Measurements from ENCODE around the gene TAAR2.

Gene TAAR2

GRCh38 chr6:132666118-132666517 lies 42.0 kb upstream of the TAAR2 start:
- DNase-seq = no peak
- 93% methylated on average over 4 of the region's 4 CpGs for WGBS

GRCh38 chr6:132664309-132665034 lies 40.4 kb upstream of the TAAR2 start:
- WGBS = 88% methylated on average over 1 of the region's 1 CpG
- no peak overlapping the region for H2BK12ac ChIP-seq (ENCODE audit: low read length in 2 of 2)

More at GRCh38 chr6:132666118-132666517, 42.0 kb upstream of the TAAR2 start:
- no peak overlapping the region for H4K91ac ChIP-seq (ENCODE audit: low read length)
- no peak overlapping the region for H3K27ac ChIP-seq (ENCODE audit: low read length, poor library complexity, severe bottlenecking)
- H3K23ac ChIP-seq (ENCODE audit: low read length in 2 of 2) = no peak overlapping the region
- H2BK15ac ChIP-seq (ENCODE audit: low read depth, poor library complexity, severe bottlenecking) = no peak overlapping the region
- H3K79me1 ChIP-seq (replicated peaks; ENCODE audit: low read length, poor library complexity, severe bottlenecking) = no peaks in the 10 kb centered on the region
- no peak overlapping the region for H3K9ac ChIP-seq (ENCODE audit: low read length)
- no peak overlapping the region for H3K4me3 ChIP-seq (ENCODE audit: insufficient read depth in 1 of 2, low read depth in 1 of 2, low read length in 2 of 2)
- no peak overlapping the region for H4K8ac ChIP-seq (ENCODE audit: low read length)
- H2AFZ ChIP-seq (ENCODE audit: low read depth, low read length) = no peak overlapping the region
- no peak overlapping the region for H2AK5ac ChIP-seq (ENCODE audit: low read length, severe bottlenecking)
- no peak overlapping the region for H3K18ac ChIP-seq (ENCODE audit: low read depth in 1 of 2, low read length in 2 of 2)
- no peak overlapping the region for H3K4me2 ChIP-seq (ENCODE audit: low read length, poor library complexity, severe bottlenecking)
- H3K36me3 ChIP-seq (ENCODE audit: control insufficient read depth in 1 of 2, insufficient read depth in 2 of 2, low read depth in 1 of 2, low read length in 2 of 2) = no peaks in the 10 kb centered on the region
- H3K27me3 ChIP-seq (ENCODE audit: control insufficient read depth in 1 of 2, insufficient read depth in 1 of 2, low read length in 2 of 2) = no peaks in the 10 kb centered on the region
- peaks cover 7% of the 10 kb centered on the region for H3K9me3 ChIP-seq (ENCODE audit: control insufficient read depth, low read length)
- H2BK12ac ChIP-seq (ENCODE audit: low read length in 2 of 2) = no peak overlapping the region
- no peak overlapping the region for H3K14ac ChIP-seq (ENCODE audit: low read length in 2 of 2)
- no peak overlapping the region for H2BK5ac ChIP-seq (ENCODE audit: low read depth, low read length, poor library complexity, severe bottlenecking)
- H3K4me1 ChIP-seq (ENCODE audit: control insufficient read depth, insufficient read depth, low read depth, low read length) = no peaks in the 10 kb centered on the region
- H2BK120ac ChIP-seq (ENCODE audit: low read depth, low read length) = no peak overlapping the region
- H3K4ac ChIP-seq (ENCODE audit: low read depth in 1 of 2, low read length in 2 of 2) = no peak overlapping the region

GRCh38 chr6:132663661-132664060 lies 39.6 kb upstream of the TAAR2 start:
- Histone ChIP-seq H4K8ac (ENCODE audit: low read length) (no peak overlapping the region), H2BK5ac (ENCODE audit: low read depth, low read length, poor library complexity, severe bottlenecking) (no peak overlapping the region), H3K27me3 (ENCODE audit: control insufficient read depth in 1 of 2, insufficient read depth in 1 of 2, low read length in 2 of 2) (no peaks in the 10 kb centered on the region), H3K79me1 (replicated peaks; ENCODE audit: low read length, poor library complexity, severe bottlenecking) (no peaks in the 10 kb centered on the region), H3K23ac (ENCODE audit: low read length in 2 of 2) (no peak overlapping the region), H3K4me1 (ENCODE audit: control insufficient read depth, insufficient read depth, low read depth, low read length) (no peaks in the 10 kb centered on the region), H3K9me3 (ENCODE audit: control insufficient read depth, low read length) (peaks cover 7% of the 10 kb centered on the region), H3K18ac (ENCODE audit: low read depth in 1 of 2, low read length in 2 of 2) (no peak overlapping the region), H3K36me3 (ENCODE audit: control insufficient read depth in 1 of 2, insufficient read depth in 2 of 2, low read depth in 1 of 2, low read length in 2 of 2) (no peaks in the 10 kb centered on the region), H3K27ac (ENCODE audit: low read length, poor library complexity, severe bottlenecking) (no peak overlapping the region), H3K4me3 (ENCODE audit: insufficient read depth in 1 of 2, low read depth in 1 of 2, low read length in 2 of 2) (no peak overlapping the region), H2AK5ac (ENCODE audit: low read length, severe bottlenecking) (no peak overlapping the region), H3K9ac (ENCODE audit: low read length) (no peak overlapping the region), H3K14ac (ENCODE audit: low read length in 2 of 2) (no peak overlapping the region), H2AFZ (ENCODE audit: low read depth, low read length) (no peak overlapping the region), H2BK12ac (ENCODE audit: low read length in 2 of 2) (no peak overlapping the region), H3K4ac (ENCODE audit: low read depth in 1 of 2, low read length in 2 of 2) (no peak overlapping the region), H2BK15ac (ENCODE audit: low read depth, poor library complexity, severe bottlenecking) (no peak overlapping the region), H4K91ac (ENCODE audit: low read length) (no peak overlapping the region), H3K4me2 (ENCODE audit: low read length, poor library complexity, severe bottlenecking) (no peak overlapping the region), H2BK120ac (ENCODE audit: low read depth, low read length) (no peak overlapping the region)
- WGBS = no CpG with 5 or more reads among the region's 1 CpG
- DNase-seq = peak; percentile 18

More at GRCh38 chr6:132664309-132665034, 40.4 kb upstream of the TAAR2 start:
- Histone ChIP-seq H3K18ac (ENCODE audit: low read depth in 1 of 2, low read length in 2 of 2) (no peak overlapping the region), H3K27ac (ENCODE audit: low read length, poor library complexity, severe bottlenecking) (no peak overlapping the region), H3K9ac (ENCODE audit: low read length) (no peak overlapping the region), H3K23ac (ENCODE audit: low read length in 2 of 2) (no peak overlapping the region), H3K79me1 (replicated peaks; ENCODE audit: low read length, poor library complexity, severe bottlenecking) (no peaks in the 10 kb centered on the region), H2BK120ac (ENCODE audit: low read depth, low read length) (no peak overlapping the region), H3K27me3 (ENCODE audit: control insufficient read depth in 1 of 2, insufficient read depth in 1 of 2, low read length in 2 of 2) (no peaks in the 10 kb centered on the region), H3K4ac (ENCODE audit: low read depth in 1 of 2, low read length in 2 of 2) (no peak overlapping the region), H3K14ac (ENCODE audit: low read length in 2 of 2) (no peak overlapping the region), H2BK5ac (ENCODE audit: low read depth, low read length, poor library complexity, severe bottlenecking) (no peak overlapping the region), H2AFZ (ENCODE audit: low read depth, low read length) (no peak overlapping the region), H2BK15ac (ENCODE audit: low read depth, poor library complexity, severe bottlenecking) (no peak overlapping the region), H3K4me1 (ENCODE audit: control insufficient read depth, insufficient read depth, low read depth, low read length) (no peaks in the 10 kb centered on the region), H3K4me3 (ENCODE audit: insufficient read depth in 1 of 2, low read depth in 1 of 2, low read length in 2 of 2) (no peak overlapping the region), H3K4me2 (ENCODE audit: low read length, poor library complexity, severe bottlenecking) (no peak overlapping the region), H4K8ac (ENCODE audit: low read length) (no peak overlapping the region), H3K36me3 (ENCODE audit: control insufficient read depth in 1 of 2, insufficient read depth in 2 of 2, low read depth in 1 of 2, low read length in 2 of 2) (no peaks in the 10 kb centered on the region), H4K91ac (ENCODE audit: low read length) (no peak overlapping the region), H3K9me3 (ENCODE audit: control insufficient read depth, low read length) (peaks cover 7% of the 10 kb centered on the region), H2AK5ac (ENCODE audit: low read length, severe bottlenecking) (no peak overlapping the region)
- no peak for DNase-seq

GRCh38 chr6:132661906-132662305 lies 37.8 kb upstream of the TAAR2 start:
- no peak overlapping the region for H2AFZ ChIP-seq (ENCODE audit: low read depth, low read length)
- H2AK5ac ChIP-seq (ENCODE audit: low read length, severe bottlenecking) = no peak overlapping the region
- H3K4me2 ChIP-seq (ENCODE audit: low read length, poor library complexity, severe bottlenecking) = no peak overlapping the region
- H3K4me3 ChIP-seq (ENCODE audit: insufficient read depth in 1 of 2, low read depth in 1 of 2, low read length in 2 of 2) = no peak overlapping the region
- H3K79me1 ChIP-seq (replicated peaks; ENCODE audit: low read length, poor library complexity, severe bottlenecking) = no peaks in the 10 kb centered on the region
- H3K27me3 ChIP-seq (ENCODE audit: control insufficient read depth in 1 of 2, insufficient read depth in 1 of 2, low read length in 2 of 2) = no peaks in the 10 kb centered on the region
- no peak for DNase-seq
- no peak overlapping the region for H4K91ac ChIP-seq (ENCODE audit: low read length)
- no peaks in the 10 kb centered on the region for H3K4me1 ChIP-seq (ENCODE audit: control insufficient read depth, insufficient read depth, low read depth, low read length)
- H3K23ac ChIP-seq (ENCODE audit: low read length in 2 of 2) = no peak overlapping the region
- WGBS = 100% methylated on average over 1 of the region's 4 CpGs
- no peak overlapping the region for H2BK12ac ChIP-seq (ENCODE audit: low read length in 2 of 2)
- H2BK15ac ChIP-seq (ENCODE audit: low read depth, poor library complexity, severe bottlenecking) = no peak overlapping the region
- no peak overlapping the region for H2BK5ac ChIP-seq (ENCODE audit: low read depth, low read length, poor library complexity, severe bottlenecking)
- H4K8ac ChIP-seq (ENCODE audit: low read length) = no peak overlapping the region
- H2BK120ac ChIP-seq (ENCODE audit: low read depth, low read length) = no peak overlapping the region
- H3K36me3 ChIP-seq (ENCODE audit: control insufficient read depth in 1 of 2, insufficient read depth in 2 of 2, low read depth in 1 of 2, low read length in 2 of 2) = no peaks in the 10 kb centered on the region
- no peak overlapping the region for H3K14ac ChIP-seq (ENCODE audit: low read length in 2 of 2)
- peaks cover 7% of the 10 kb centered on the region for H3K9me3 ChIP-seq (ENCODE audit: control insufficient read depth, low read length)
- no peak overlapping the region for H3K4ac ChIP-seq (ENCODE audit: low read depth in 1 of 2, low read length in 2 of 2)
- H3K27ac ChIP-seq (ENCODE audit: low read length, poor library complexity, severe bottlenecking) = no peak overlapping the region
- no peak overlapping the region for H3K9ac ChIP-seq (ENCODE audit: low read length)
- H3K18ac ChIP-seq (ENCODE audit: low read depth in 1 of 2, low read length in 2 of 2) = no peak overlapping the region
